ENCODE results near the gene CTPS2. TPM values are rescaled to one million over a fixed set of nuclear protein-coding genes. Genes with fewer than 3 reads are reported as not detected.
"Not testable (repeated sequence)": the region's sequence is repeated elsewhere in the genome, so short reads cannot be mapped to it uniquely, and the experiment has no call there.

The CTPS2 gene
- polyA plus RNA-seq, 1 experiment = 3.7 TPM

- ChIA-PET POLR2A (no interaction called here), CTCF (interaction anchor here (0.7 kb wide), 1 partner anchor 324 kb away, joined by 5 read pairs; no protein-coding TSS in a partner anchor)
- DNase-seq (ENCODE audit: low read depth) = no peak
- TF ChIP-seq CTCF (IDR thresholded peaks at IDR 0.05; ENCODE audit: insufficient read depth, low read depth, low read length) = no peak
- Histone ChIP-seq H3K4me3 (ENCODE audit: low read depth, low read length) (no peak overlapping the region), H3K27me3 (ENCODE audit: control insufficient read depth, insufficient read depth, low read length) (no peaks in the 10 kb centered on the region), H3K36me3 (ENCODE audit: control insufficient read depth, insufficient read depth, low read length) (no peaks in the 10 kb centered on the region)
Observed at GRCh38 chrX:16722481-16722880, 10.0 kb upstream of the CTPS2 start.

GRCh38 chrX:16719334-16720084 lies 7.0 kb upstream of the CTPS2 start, which contains the start of gene SYAP1:
Gene SYAP1 (plus strand): TSS chrX:16719612. CDS start chrX:16719725, 113 bp downstream.
- ChIA-PET POLR2A (no interaction called here), CTCF (no interaction called here)
- DNase-seq (ENCODE audit: low read depth) = peak; percentile 68
- Histone ChIP-seq H3K27me3 (ENCODE audit: control insufficient read depth, insufficient read depth, low read length) (no peaks in the 10 kb centered on the region), H3K36me3 (ENCODE audit: control insufficient read depth, insufficient read depth, low read length) (no peaks in the 10 kb centered on the region), H3K4me3 (ENCODE audit: low read depth, low read length) (peak within 1 kb of the TSS; percentile 75)
- no peak for TF ChIP-seq CTCF (IDR thresholded peaks at IDR 0.05; ENCODE audit: insufficient read depth, low read depth, low read length)

- H3K4me3 ChIP-seq (ENCODE audit: low read depth, low read length) = peak overlapping the region; percentile 53
- H3K36me3 ChIP-seq (ENCODE audit: control insufficient read depth, insufficient read depth, low read length) = no peaks in the 10 kb centered on the region
- TF ChIP-seq CTCF (IDR thresholded peaks at IDR 0.05; ENCODE audit: insufficient read depth, low read depth, low read length) = no peak
- CTCF ChIA-PET = no interaction called here
- POLR2A ChIA-PET = no interaction called here
- no peaks in the 10 kb centered on the region for H3K27me3 ChIP-seq (ENCODE audit: control insufficient read depth, insufficient read depth, low read length)
- DNase-seq (ENCODE audit: low read depth) = no peak
Observed at GRCh38 chrX:16718824-16719333, 6.4 kb upstream of the CTPS2 start.

- H3K27me3 ChIP-seq (ENCODE audit: control insufficient read depth, insufficient read depth, low read length); DNase-seq (ENCODE audit: low read depth); POLR2A ChIA-PET; H3K4me3 ChIP-seq (ENCODE audit: low read depth, low read length); H3K36me3 ChIP-seq (ENCODE audit: control insufficient read depth, insufficient read depth, low read length); CTCF ChIA-PET: not testable (repeated sequence)
Observed at GRCh38 chrX:16716451-16716850, 4.0 kb upstream of the CTPS2 start.

GRCh38 chrX:16715638-16716037 lies 3.2 kb upstream of the CTPS2 start:
- H3K4me3 ChIP-seq (ENCODE audit: low read depth, low read length); H3K27me3 ChIP-seq (ENCODE audit: control insufficient read depth, insufficient read depth, low read length); DNase-seq (ENCODE audit: low read depth); H3K36me3 ChIP-seq (ENCODE audit: control insufficient read depth, insufficient read depth, low read length); CTCF ChIA-PET; POLR2A ChIA-PET: not testable (repeated sequence)

GRCh38 chrX:16714504-16714903 lies 2.0 kb upstream of the CTPS2 start:
- Histone ChIP-seq H3K4me3 (ENCODE audit: low read depth, low read length) (no peak overlapping the region), H3K27me3 (ENCODE audit: control insufficient read depth, insufficient read depth, low read length) (no peaks in the 10 kb centered on the region), H3K36me3 (ENCODE audit: control insufficient read depth, insufficient read depth, low read length) (no peaks in the 10 kb centered on the region)
- ChIA-PET POLR2A (no interaction called here), CTCF (no interaction called here)
- no peak for TF ChIP-seq CTCF (IDR thresholded peaks at IDR 0.05; ENCODE audit: insufficient read depth, low read depth, low read length)
- DNase-seq (ENCODE audit: low read depth) = no peak

All from BJ (cell line).